ENCODE data around the gene MUC4.
"Not testable (repeated sequence)": the region's sequence is repeated elsewhere in the genome, so short reads cannot be mapped to it uniquely, and the experiment has no call there.

Gene MUC4

GRCh38 chr3:195748661-195749060, 63.1 kb downstream of the MUC4 start:
- ChIA-PET CTCF (interaction anchor here (1.1 to 1.9 kb wide), 2 partner anchors 10 to 11 kb away, joined by 5 to 6 read pairs; no protein-coding TSS in a partner anchor), POLR2A (no interaction called here)
- no peak for TF ChIP-seq CTCF (IDR thresholded peaks at IDR 0.05; ENCODE audit: insufficient read depth, low read length, missing control alignments)
- DNase-seq (ENCODE audit: low read depth, low spot score) = no peak
- H3K4me3 ChIP-seq (ENCODE audit: low read depth, low read length) = no peak overlapping the region

GRCh38 chr3:195746751-195747150, 65.0 kb downstream of the MUC4 start:
- H3K4me3 ChIP-seq (ENCODE audit: low read depth, low read length) = no peak overlapping the region
- ChIA-PET CTCF (interaction anchor here (1.9 kb wide), 1 partner anchor 8 kb away, joined by 6 read pairs; no protein-coding TSS in a partner anchor), POLR2A (no interaction called here)
- DNase-seq (ENCODE audit: low read depth, low spot score) = no peak
- TF ChIP-seq CTCF (IDR thresholded peaks at IDR 0.05; ENCODE audit: insufficient read depth, low read length, missing control alignments) = no peak

- CTCF ChIA-PET = no interaction called here
Measured at GRCh38 chr3:195746346-195746745, 65.4 kb downstream of the MUC4 start.

GRCh38 chr3:195744437-195744836, 67.3 kb downstream of the MUC4 start:
- H3K4me3 ChIP-seq (ENCODE audit: low read depth, low read length) = no peak overlapping the region
- ChIA-PET POLR2A (no interaction called here), CTCF (interaction anchor here (1.6 kb wide), 1 partner anchor 17 kb away, joined by 3 read pairs; no protein-coding TSS in a partner anchor)
- no peak for DNase-seq (ENCODE audit: low read depth, low spot score)
- no peak for TF ChIP-seq CTCF (IDR thresholded peaks at IDR 0.05; ENCODE audit: insufficient read depth, low read length, missing control alignments)

More at GRCh38 chr3:195746346-195746745, 65.4 kb downstream of the MUC4 start:
- DNase-seq (ENCODE audit: low read depth, low spot score) = no peak
- POLR2A ChIA-PET = no interaction called here
- no peak overlapping the region for H3K4me3 ChIP-seq (ENCODE audit: low read depth, low read length)
- TF ChIP-seq CTCF (IDR thresholded peaks at IDR 0.05; ENCODE audit: insufficient read depth, low read length, missing control alignments) = no peak

- ChIA-PET CTCF (interaction anchor here (1.3 kb wide), 1 partner anchor 8 kb away, joined by 6 read pairs; no protein-coding TSS in a partner anchor), POLR2A (no interaction called here)
- H3K4me3 ChIP-seq (ENCODE audit: low read depth, low read length) = no peak overlapping the region
- TF ChIP-seq CTCF (IDR thresholded peaks at IDR 0.05; ENCODE audit: insufficient read depth, low read length, missing control alignments) = no peak
- no peak for DNase-seq (ENCODE audit: low read depth, low spot score)
Measured at GRCh38 chr3:195739561-195740111, 72.1 kb downstream of the MUC4 start.

- ChIA-PET POLR2A (no interaction called here), CTCF (interaction anchor here (1.2 to 1.3 kb wide), 2 partner anchors 9 kb away, joined by 5 to 6 read pairs; no protein-coding TSS in a partner anchor)
- no peak for DNase-seq (ENCODE audit: low read depth, low spot score)
- no peak for TF ChIP-seq CTCF (IDR thresholded peaks at IDR 0.05; ENCODE audit: insufficient read depth, low read length, missing control alignments)
- no peak overlapping the region for H3K4me3 ChIP-seq (ENCODE audit: low read depth, low read length)
Measured at GRCh38 chr3:195738274-195739044, 73.3 kb downstream of the MUC4 start.

- POLR2A ChIA-PET = not testable (repeated sequence)
- CTCF ChIA-PET = interaction anchor here (1.2 kb wide), 1 partner anchor 10 kb away, joined by 5 read pairs; no protein-coding TSS in a partner anchor
Measured at GRCh38 chr3:195737782-195738181, 73.9 kb downstream of the MUC4 start.

More at GRCh38 chr3:195737782-195738181, 73.9 kb downstream of the MUC4 start:
- H3K4me3 ChIP-seq (ENCODE audit: low read depth, low read length); DNase-seq (ENCODE audit: low read depth, low spot score): not testable (repeated sequence)
